ENCODE measurements around the gene FRMD4A.
A peak's percentile ranks its signal among the peaks of the same experiment; 100 is the strongest.

The FRMD4A gene

DNA sequence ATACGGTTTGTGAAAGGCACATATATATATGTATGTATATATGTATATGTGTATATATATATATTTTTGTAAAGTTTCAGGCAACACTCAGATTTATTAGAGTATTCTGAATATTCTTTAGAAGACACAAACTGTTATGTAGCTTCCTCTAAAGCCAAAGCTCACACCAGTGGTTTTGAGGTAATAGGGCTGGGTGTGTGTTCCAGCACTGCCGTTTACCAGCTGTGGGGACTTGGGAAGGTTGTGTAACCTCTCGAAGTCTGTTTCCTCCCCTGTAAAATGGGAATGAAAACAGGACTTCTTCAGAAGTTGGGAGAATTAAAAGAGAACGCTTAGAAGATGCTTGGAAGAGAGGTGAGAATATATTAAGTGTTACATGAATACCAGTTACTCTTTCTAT is 649.2 kb downstream of the FRMD4A start:
- H3K4me3 ChIP-seq (replicated peaks; ENCODE audit: insufficient read depth, low read length) = no peak overlapping the region

DNA sequence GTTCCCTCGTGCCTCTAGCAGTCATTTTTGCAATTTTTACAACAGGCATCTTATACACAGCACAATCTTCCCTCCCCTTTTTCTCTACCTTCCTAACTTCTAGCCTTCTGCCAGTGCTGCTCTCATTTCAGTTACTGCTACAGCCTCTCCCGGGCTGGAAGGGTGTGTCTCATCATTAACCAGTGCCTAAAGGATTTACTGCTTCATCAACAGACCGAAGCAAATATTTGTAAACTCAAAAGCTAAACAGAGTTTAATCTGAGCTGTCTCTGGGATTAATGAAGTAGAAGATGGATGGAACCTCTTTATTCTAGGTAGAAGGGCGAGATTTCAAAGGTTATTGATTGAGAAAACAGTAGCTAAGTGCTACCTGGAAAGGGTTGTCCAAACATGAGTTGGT is 649.6 kb downstream of the FRMD4A start:
- no peak overlapping the region for H3K4me3 ChIP-seq (replicated peaks; ENCODE audit: insufficient read depth, low read length)
- DNase-seq (ENCODE audit: low read depth in 1 of 2, low spot score in 1 of 2) = no peak
- TF ChIP-seq, protein P1, sequence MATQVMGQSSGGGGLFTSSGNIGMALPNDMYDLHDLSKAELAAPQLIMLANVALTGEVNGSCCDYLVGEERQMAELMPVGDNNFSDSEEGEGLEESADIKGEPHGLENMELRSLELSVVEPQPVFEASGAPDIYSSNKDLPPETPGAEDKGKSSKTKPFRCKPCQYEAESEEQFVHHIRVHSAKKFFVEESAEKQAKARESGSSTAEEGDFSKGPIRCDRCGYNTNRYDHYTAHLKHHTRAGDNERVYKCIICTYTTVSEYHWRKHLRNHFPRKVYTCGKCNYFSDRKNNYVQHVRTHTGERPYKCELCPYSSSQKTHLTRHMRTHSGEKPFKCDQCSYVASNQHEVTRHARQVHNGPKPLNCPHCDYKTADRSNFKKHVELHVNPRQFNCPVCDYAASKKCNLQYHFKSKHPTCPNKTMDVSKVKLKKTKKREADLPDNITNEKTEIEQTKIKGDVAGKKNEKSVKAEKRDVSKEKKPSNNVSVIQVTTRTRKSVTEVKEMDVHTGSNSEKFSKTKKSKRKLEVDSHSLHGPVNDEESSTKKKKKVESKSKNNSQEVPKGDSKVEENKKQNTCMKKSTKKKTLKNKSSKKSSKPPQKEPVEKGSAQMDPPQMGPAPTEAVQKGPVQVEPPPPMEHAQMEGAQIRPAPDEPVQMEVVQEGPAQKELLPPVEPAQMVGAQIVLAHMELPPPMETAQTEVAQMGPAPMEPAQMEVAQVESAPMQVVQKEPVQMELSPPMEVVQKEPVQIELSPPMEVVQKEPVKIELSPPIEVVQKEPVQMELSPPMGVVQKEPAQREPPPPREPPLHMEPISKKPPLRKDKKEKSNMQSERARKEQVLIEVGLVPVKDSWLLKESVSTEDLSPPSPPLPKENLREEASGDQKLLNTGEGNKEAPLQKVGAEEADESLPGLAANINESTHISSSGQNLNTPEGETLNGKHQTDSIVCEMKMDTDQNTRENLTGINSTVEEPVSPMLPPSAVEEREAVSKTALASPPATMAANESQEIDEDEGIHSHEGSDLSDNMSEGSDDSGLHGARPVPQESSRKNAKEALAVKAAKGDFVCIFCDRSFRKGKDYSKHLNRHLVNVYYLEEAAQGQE (IDR thresholded peaks at IDR 0.05; ENCODE audit: insufficient replicate concordance, low read depth) = no peak
- TF ChIP-seq, protein P2, sequence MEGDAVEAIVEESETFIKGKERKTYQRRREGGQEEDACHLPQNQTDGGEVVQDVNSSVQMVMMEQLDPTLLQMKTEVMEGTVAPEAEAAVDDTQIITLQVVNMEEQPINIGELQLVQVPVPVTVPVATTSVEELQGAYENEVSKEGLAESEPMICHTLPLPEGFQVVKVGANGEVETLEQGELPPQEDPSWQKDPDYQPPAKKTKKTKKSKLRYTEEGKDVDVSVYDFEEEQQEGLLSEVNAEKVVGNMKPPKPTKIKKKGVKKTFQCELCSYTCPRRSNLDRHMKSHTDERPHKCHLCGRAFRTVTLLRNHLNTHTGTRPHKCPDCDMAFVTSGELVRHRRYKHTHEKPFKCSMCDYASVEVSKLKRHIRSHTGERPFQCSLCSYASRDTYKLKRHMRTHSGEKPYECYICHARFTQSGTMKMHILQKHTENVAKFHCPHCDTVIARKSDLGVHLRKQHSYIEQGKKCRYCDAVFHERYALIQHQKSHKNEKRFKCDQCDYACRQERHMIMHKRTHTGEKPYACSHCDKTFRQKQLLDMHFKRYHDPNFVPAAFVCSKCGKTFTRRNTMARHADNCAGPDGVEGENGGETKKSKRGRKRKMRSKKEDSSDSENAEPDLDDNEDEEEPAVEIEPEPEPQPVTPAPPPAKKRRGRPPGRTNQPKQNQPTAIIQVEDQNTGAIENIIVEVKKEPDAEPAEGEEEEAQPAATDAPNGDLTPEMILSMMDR (IDR thresholded peaks at IDR 0.05; ENCODE audit: insufficient read depth, low read length) = no peak
- no peak for TF ChIP-seq POLR2AphosphoS5 (IDR thresholded peaks at IDR 0.05; ENCODE audit: low read depth)
- no peak for TF ChIP-seq GABPA (IDR thresholded peaks at IDR 0.05; ENCODE audit: low read depth)
- TF ChIP-seq SPI1 (IDR thresholded peaks at IDR 0.05; ENCODE audit: borderline replicate concordance, low read depth) = no peak
- H3K27ac ChIP-seq (replicated peaks) = no peak overlapping the region
- H3K27me3 ChIP-seq (ENCODE audit: insufficient read depth, poor library complexity, severe bottlenecking) = no peaks in the 10 kb centered on the region

More for the DNA sequence above, 649.2 kb downstream of the FRMD4A start:
- H3K27ac ChIP-seq (replicated peaks) = no peak overlapping the region
- peak in 1 of 2 experiments; percentile 1 for DNase-seq (ENCODE audit: low read depth in 1 of 2, low spot score in 1 of 2)
- TF ChIP-seq SPI1 (IDR thresholded peaks at IDR 0.05; ENCODE audit: borderline replicate concordance, low read depth) (no peak), GABPA (IDR thresholded peaks at IDR 0.05; ENCODE audit: low read depth) (no peak), POLR2AphosphoS5 (IDR thresholded peaks at IDR 0.05; ENCODE audit: low read depth) (no peak)
- TF ChIP-seq, protein P2 (IDR thresholded peaks at IDR 0.05; ENCODE audit: insufficient read depth, low read length) = no peak
- TF ChIP-seq, protein P1 (IDR thresholded peaks at IDR 0.05; ENCODE audit: insufficient replicate concordance, low read depth) = no peak
- H3K27me3 ChIP-seq (ENCODE audit: insufficient read depth, poor library complexity, severe bottlenecking) = no peaks in the 10 kb centered on the region

DNA sequence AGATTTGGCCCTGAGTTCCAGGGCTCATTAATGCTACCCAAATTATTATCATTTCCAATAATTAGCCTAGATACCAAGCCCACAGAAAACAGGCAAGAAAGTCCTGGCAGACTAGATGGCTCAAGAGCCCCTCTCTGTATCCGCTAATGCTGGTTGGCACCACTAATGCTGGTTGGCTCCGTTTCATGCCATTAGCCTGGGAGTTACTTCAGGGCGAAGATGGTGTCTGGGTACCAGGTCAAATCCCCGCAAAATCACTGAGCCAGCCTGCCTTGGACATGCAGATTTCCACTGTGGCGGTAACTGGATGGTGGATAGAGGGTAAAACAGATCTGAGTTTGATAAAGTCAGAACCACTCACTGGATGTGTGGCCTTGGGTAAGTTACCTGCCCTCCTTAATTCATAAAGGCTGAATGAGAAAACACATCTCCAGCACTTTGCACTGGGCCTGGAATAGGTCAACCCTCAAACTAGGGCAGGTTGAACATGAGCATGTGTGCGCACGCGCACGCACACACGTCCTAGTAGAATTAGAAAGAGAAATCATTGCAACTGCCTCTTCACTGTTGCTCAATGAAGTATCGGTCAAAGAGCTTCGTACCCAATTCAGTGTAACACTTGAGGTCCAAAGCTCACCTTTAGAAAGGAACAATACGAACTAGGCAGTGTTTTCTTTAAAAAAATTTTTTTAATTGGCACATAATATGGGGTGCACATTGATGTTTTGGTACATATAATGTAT is 652.5 kb downstream of the FRMD4A start:
- H3K27ac ChIP-seq (replicated peaks) = no peak overlapping the region
- H3K27me3 ChIP-seq (ENCODE audit: insufficient read depth, poor library complexity, severe bottlenecking) = no peaks in the 10 kb centered on the region
- no peak overlapping the region for H3K4me3 ChIP-seq (replicated peaks; ENCODE audit: insufficient read depth, low read length)
- TF ChIP-seq, protein P2 (IDR thresholded peaks at IDR 0.05; ENCODE audit: insufficient read depth, low read length) = no peak
- TF ChIP-seq SPI1 (IDR thresholded peaks at IDR 0.05; ENCODE audit: borderline replicate concordance, low read depth) (no peak), POLR2AphosphoS5 (IDR thresholded peaks at IDR 0.05; ENCODE audit: low read depth) (no peak), GABPA (IDR thresholded peaks at IDR 0.05; ENCODE audit: low read depth) (no peak)
- TF ChIP-seq, protein P1 (IDR thresholded peaks at IDR 0.05; ENCODE audit: insufficient replicate concordance, low read depth) = no peak
- no peak for DNase-seq (ENCODE audit: low read depth in 1 of 2, low spot score in 1 of 2)

All from HL-60 (cell line).